Hepatic stellate cell (primary cell): ENCODE results near the gene KLHL41.

Source experiments
- DNase-seq: peaks from one replicate; pipeline ENCODE4 v3.0.0; 2011; ENCODE audit warnings: low spot score

KLHL41 gene

DNA sequence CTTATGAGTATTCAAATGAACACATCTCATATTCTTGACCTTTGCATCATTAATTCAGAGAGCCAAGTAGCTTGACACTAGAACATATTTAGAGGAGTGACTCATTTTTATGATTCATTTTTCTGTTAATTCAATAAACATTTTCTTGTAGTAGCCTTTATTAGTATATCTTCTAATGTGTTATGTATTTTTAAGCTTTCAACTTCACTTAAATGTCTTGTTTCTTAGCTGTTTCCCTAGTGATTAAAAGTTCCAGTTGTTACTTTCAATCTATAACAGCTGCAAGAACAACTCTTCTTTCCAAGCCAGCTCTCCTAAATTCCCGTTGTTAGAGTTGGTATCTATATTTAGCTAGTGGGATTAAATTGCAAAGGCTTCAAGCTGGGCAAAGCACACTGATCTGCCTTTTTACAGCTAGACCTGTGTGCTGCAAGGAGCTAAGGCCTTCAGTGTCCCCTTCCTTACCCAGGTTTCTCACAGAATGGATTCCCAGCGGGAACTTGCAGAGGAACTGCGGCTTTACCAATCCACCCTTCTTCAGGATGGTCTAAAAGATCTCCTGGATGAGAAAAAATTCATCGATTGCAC is at the start of gene KLHL41:
KLHL41 (plus strand) TSS at position 405 of the 588 bp plus-strand sequence; CDS start at position 482, 77 bp downstream.
- DNase-seq = peak; percentile 34

DNA sequence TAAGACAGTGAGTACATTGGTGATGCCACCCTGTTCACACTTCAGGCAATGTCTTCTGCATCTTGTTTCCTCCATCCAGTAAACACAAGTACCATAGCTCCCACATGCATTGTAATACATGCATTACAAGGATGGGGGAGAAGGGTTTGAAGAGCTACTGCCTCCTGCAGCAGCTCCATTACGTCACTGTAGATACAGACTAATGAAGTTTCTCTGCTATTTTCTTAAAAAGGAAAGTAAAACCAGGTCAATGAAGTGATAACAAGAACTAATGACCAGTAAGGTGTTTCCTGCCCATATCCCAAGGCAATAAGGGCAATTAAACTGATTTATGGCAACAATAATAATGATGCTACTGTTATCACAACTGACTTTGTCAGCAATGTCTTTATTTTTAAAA is 48.4 kb upstream of the KLHL41 start:
- no peak for DNase-seq

GRCh38 chr2:169462896-169463695 is 46.4 kb upstream of the KLHL41 start:
- peak; percentile 37 for DNase-seq

DNA sequence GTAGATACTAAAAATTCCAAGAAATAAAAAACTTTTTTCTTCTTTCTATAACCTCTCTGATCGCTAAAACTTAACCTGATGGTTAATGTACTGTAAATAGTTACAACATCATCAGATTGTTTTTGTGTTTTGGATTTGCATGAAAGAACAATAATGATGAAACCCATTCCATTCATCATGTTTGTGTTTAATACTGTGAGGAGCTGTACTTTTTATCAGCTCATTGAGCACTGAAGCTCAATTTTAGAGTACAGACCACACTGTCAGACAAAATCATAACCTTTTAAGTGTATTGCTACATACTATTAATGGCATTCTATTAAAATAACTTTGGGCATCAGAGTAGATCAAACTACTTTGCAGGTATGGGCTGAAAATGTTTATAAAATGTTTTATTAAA is 45.0 kb upstream of the KLHL41 start:
- DNase-seq = no peak

DNA sequence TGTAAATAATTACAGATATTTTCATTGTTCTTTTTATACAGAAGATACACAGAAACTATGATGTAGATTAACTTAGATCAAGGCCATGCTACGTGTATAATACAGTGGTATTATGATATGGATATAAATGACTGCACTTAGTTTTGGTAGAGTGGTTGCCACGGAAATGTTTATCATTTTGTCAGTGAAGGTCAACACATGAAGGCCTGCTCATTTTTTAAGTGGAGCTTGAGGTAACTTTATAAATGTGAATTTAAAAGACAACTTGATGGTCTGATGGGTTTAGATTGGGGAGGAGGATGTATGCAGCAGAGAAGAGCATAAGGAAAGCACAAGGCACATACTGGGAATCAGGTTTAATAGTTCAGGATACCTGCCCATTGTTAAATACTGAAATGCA is 44.6 kb upstream of the KLHL41 start:
- DNase-seq = no peak

- no peak for DNase-seq
Observed at GRCh38 chr2:169468841-169469240, 40.7 kb upstream of the KLHL41 start.

GRCh38 chr2:169469952-169470572 is 39.4 kb upstream of the KLHL41 start:
- DNase-seq = no peak

DNA sequence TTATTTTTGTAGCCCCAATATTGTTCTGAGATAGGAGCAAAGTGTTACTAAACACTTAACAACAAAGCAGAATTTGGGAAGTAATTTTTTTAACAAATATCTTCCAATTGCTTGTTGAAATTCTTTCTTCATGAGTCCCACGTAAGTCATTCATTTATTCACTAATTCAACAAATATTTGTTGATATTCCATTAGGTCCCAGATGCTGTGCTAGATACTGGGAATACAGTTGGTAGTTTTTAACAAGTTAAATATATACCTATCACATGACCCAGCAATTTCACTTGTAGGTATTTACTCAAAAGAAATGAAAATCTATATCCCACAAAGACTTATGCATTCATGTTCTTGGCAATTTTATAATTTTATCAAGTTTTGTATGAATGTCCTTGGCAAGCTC is 37.3 kb upstream of the KLHL41 start:
- no peak for DNase-seq

DNA sequence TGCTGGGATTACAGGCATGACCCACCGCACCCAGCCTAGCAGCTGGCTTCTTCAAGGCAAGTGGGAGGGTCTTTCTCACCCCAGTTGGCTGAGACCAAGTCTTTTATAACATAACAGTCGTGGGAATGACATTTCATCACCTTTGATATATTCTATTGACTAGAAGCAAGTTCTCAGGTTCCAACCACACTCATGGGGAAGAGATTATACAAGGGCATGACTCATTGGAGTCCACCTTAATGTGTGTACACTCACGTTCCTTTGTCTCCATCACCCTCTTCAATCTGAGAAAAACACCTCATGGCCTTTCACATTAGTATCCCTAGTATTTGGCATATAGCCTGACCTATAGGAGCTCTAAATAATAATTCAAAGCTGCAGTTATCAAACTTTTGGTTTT is 33.0 kb upstream of the KLHL41 start:
- DNase-seq = no peak

GRCh38 chr2:169478339-169478738 is 31.2 kb upstream of the KLHL41 start:
- peak; percentile 9 for DNase-seq

DNA sequence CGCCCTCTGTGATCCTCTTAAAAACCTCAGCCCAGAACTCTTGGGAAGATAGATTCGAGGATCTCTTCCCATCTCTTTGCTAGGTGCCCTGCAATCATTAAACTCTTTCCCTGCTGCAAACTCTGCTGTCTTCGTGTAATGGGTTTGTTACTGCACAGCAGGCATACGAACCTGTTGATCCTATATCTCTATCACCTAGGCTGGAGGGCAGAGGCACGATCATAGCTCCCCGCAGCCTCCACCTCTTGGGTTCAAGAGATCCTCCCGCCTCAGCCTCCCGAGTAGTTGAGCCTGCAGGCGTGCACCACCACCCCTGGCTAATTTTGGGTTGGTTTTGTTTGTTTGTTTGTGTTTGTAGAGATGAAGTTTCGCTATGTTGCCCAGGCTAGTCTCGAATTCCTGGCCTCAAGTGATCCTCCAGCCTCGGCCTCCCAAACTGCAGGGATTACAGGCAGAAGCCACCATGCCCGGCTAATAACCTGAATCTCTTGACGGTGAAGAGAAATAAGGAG is 30.7 kb upstream of the KLHL41 start:
- no peak for DNase-seq

DNA sequence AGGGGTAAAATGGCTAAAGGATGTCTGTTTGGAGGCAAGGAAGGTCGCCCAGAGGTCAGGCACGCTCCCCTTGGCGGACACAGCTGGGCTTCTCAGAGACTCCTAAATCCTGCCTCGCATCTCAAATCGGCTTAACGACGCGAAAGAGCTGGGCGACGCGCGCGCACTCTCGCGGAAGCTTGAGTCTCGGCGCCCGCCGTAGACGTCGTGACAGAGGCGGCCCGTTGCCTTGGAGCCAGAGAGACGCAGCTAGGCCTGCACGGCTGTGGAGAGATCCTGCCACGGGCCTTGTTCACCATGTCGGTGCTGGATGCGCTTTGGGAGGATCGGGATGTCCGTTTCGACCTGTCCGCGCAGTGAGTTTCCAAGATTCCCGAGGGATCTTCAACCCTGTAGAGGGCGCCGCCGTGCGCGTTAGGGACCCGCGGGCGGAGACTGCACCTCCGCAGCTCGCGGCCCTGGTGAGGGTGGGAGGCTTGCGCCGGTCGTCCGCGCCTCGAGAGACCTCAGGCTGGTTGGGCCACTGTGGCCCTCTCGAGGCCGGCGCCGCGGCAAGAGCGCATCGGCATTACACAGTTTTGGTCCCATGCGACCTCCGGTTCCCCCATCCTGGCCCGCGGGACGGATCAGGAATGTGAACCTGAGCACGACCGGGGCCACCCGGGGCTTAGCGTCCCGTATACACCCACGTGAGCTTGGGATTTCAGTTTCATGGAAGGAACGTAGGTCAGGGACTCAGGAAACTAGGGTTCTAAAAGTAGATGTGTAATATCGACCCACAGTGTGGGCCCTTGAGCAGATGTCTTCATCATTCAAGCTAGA is 30.0 kb upstream of the KLHL41 start, which contains the start of gene BBS5:
BBS5 (plus strand) TSS at position 238 of the 822 bp plus-strand sequence; CDS start at position 298, 60 bp downstream.
- peak; percentile 80 for DNase-seq

DNA sequence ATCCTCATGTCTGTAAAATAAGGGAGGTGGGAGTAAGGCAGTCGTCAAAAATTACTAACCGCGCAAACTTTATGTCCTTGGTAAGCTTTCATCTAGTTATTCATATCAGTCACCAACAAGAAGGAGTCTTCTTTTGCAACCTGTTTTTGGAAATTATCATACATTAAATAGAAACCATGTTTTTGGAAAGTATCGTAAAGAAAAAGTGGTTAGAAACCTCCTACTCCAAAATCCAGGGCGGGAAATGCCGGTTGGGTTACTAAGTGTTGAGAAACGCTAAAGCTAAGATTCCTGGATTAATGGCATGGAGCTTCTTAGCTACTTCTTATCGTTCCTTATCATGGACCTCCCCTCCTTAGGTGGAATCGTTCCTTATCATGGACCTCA is 29.4 kb upstream of the KLHL41 start:
- DNase-seq = peak; percentile 14

- DNase-seq = no peak
Observed at GRCh38 chr2:169485650-169486138, 23.8 kb upstream of the KLHL41 start.

- DNase-seq = no peak
Observed at GRCh38 chr2:169486487-169486886, 23.0 kb upstream of the KLHL41 start.

DNA sequence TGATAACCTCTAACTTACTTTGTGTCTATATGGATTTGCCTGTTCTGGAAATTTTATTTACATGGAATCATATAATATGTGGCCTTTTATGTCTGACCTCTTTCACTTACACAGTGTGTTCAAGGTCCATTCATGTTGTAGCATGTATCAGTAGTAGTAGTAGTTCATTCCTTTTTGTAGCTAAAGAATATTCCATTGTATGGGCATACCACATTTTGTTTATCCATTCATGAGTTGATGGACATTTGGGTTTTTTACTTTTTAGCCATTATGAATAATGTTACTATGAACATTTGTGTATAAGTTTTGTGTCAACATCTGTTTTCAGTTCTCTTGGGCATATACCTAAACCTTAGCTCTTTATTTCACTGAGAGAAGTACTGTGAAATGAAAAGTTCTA is 18.7 kb upstream of the KLHL41 start:
- no peak for DNase-seq

- no peak for DNase-seq
Observed at GRCh38 chr2:169491378-169491777, 18.1 kb upstream of the KLHL41 start.

- DNase-seq = no peak
Observed at GRCh38 chr2:169493360-169493759, 16.1 kb upstream of the KLHL41 start.

DNA sequence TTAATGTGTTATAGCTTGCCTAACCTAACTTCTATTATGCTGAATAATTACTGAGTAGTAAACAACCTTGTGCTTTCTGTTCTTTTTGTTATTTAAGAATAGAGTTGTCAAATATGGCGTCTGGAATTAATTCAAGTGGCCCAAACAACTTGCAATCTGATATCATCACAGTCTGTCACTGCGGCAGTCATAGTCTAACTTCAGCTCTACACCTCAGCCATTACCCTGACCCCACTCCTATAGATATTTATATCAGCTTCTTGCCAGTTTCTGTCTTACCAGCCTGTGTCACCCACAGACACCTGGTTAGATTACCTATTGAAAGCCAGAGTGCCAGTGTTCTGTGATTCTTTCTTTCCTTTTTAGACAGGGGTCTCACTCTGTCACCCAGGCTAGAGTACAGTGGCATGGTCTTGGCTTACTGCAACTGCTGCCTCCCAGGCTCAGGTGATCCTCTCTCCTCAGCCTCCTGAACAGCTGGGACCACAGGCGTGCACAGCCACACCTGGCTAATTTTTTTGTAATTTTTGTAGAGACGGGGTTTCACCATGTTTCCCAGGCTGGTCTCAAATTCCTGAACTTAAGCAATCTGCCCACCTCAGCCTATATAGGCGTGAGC is 14.1 kb upstream of the KLHL41 start:
- no peak for DNase-seq

DNA sequence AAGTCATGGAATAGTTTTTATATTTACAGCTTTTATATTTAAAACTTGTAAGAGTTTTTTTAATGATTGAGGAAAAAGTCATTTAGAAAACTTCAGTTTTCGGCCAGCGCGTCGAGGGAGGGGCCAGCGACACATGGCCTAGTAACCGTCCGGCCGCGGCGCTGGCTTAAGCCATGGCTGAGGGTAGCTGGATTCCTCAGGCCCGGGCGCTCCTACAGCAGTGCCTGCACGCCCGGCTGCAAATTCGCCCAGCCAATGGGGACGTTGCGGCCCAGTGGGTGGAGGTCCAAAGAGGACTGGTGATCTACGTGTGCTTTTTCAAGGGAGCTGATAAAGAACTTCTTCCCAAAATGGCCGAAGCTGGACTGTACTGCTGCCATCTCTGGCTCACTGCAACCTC is 4.9 kb upstream of the KLHL41 start:
- DNase-seq = no peak

- DNase-seq = peak; percentile 60
Observed at GRCh38 chr2:169507698-169508097, 1.8 kb upstream of the KLHL41 start.
